CD4-positive, alpha-beta T cell treated with Interleukin-10 for 1 hour (primary cell): ENCODE results near the gene AVL9.
"Not testable (repeated sequence)": the region's sequence is repeated elsewhere in the genome, so short reads cannot be mapped to it uniquely, and the experiment has no call there.

Experiments
- DNase-seq: peaks from one replicate; pipeline ENCODE4 v3.0.0-alpha.2; 2020

Gene AVL9

DNA sequence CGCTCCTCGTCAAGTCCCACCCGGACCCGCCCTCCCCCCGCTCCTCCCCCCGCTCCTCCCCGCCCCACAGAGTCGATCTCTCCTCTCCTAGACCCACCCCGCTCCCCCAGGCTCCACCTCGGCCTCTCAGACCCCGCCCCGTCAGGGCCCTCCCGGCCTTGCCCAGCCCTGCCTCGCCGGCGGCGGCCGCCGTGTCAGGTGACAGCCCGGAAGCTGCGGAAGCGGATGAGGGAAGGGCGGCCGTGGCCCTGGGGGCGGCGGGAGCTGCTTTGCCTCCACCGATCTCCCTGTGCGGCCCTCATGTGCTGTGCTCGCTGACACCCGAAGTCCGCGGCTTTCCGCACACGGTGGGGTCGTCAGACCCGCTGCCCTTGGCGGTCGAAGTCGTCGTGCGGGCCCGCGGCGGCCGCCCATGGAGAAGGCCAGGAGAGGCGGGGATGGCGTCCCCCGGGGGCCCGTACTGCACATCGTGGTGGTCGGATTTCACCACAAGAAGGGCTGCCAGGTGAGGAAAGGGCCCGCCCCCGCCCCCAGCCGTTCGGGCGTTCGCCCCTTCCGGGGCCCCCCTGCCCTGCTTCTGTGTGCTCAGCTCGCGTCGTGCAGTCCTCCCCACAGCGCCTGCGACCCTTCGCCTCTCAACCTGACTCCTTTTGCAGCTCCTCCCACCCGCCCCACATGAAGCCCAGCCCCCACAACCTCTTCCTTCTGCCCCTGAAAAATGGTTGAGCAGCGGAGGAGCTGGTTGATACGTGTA lies at the start of gene AVL9:
Gene AVL9, plus strand, starts transcription at position 192 of the 754 bp plus-strand sequence. Its CDS starts 221 bp downstream, at position 413.
- DNase-seq, result peak; percentile 99

- DNase-seq, result no peak
Measured at GRCh38 chr7:32447218-32447617, 48.1 kb upstream of the AVL9 start.

DNA sequence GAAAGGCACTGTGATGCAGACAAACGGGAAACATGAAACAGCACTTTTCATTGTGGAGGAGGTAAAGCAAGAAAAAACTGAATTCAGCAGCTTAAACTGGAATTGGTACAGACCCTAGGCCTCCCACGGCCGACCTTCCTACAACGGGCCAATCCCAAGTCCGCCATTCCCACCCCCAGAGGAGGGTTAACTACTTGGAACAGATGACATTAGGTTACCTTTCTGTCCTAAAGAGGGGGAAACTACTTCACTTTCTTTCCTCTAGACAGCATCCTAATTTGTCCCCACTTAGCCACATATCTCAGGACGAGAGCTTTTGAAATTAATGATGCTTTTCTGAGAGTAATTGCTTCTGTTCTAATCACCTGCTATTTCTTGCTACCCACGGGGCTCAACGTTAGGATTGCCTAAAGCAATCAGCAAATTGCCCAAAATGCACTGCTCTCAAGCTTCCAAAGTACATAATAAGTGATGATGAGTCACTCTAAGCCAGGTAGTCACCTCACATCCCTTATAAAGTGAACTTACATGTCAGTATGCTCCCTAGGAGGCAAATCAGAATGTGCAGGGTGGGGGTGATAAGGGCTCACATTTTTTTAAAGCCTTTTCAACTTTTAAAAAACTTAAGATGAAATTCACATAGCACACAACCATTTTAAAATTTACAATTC lies 41.8 kb upstream of the AVL9 start:
- no peak for DNase-seq

- no peak for DNase-seq
Measured at GRCh38 chr7:32458025-32458424, 37.3 kb upstream of the AVL9 start.

GRCh38 chr7:32459788-32460187 lies 35.5 kb upstream of the AVL9 start:
- no peak for DNase-seq

GRCh38 chr7:32461484-32461883 lies 33.8 kb upstream of the AVL9 start:
- no peak for DNase-seq

GRCh38 chr7:32462451-32462850 lies 32.8 kb upstream of the AVL9 start:
- no peak for DNase-seq

DNA sequence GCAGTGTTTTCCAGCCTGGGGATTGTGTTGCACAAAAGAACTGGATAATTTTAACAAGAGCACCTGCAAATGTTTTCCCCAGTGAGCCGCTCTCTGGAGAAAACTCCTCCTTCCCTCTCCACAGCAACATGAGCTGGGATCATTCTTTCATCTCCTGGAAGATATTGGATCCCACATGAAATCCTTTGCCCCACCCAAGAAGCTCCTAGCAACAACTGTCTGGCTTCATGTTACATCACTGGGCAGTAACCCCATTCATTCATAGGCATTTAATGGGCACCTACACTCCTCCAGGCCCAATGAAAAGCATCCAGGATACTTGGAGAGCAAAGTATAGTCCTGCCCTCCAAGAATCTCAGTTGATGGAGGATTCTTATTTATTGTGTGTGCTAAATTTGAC lies 32.3 kb upstream of the AVL9 start:
- DNase-seq, result no peak

- DNase-seq, result not testable (repeated sequence)
Measured at GRCh38 chr7:32464641-32465416, 30.5 kb upstream of the AVL9 start.

DNA sequence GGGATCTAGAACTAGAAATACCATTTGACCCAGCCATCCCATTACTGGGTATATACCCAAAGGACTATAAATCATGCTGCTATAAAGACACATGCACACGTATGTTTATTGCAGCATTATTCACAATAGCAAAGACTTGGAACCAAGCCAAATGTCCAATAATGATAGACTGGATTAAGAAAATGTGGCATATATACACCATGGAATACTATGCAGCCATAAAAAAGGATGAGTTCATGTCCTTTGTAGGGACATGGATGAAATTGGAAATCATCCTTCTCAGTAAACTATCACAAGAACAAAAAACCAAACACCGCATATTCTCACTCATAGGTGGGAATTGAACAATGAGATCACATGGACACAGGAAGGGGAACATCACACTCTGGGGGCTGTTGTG lies 25.3 kb upstream of the AVL9 start:
- DNase-seq, result not testable (repeated sequence)

GRCh38 chr7:32470871-32471270 lies 24.4 kb upstream of the AVL9 start:
- DNase-seq, result no peak

DNA sequence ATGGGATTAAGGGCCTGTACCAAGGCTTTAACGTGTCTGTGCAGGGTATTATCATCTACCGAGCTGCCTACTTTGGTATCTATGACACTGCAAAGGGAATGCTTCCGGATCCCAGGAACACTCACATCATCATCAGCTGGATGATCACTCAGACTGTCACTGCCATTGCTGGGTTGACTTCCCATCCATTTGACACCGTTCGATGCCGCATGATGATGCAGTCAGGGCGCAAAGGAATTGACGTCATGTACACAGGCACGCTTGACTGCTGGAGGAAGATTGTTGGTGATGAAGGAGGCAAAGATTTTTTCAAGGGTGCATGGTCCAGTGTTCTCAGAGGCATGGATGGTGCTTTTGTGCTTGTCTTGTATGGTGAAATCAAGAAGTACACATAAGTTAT lies 23.3 kb upstream of the AVL9 start:
- no peak for DNase-seq

GRCh38 chr7:32474008-32474407 lies 21.3 kb upstream of the AVL9 start:
- DNase-seq, result no peak

- DNase-seq, result no peak
Measured at GRCh38 chr7:32476816-32477648, 18.3 kb upstream of the AVL9 start.

- DNase-seq, result no peak
Measured at GRCh38 chr7:32477649-32477980, 17.7 kb upstream of the AVL9 start.

GRCh38 chr7:32479574-32480200 lies 15.6 kb upstream of the AVL9 start:
- peak; percentile 23 for DNase-seq

- no peak for DNase-seq
Measured at GRCh38 chr7:32481176-32481575, 14.1 kb upstream of the AVL9 start.

GRCh38 chr7:32481921-32482320 lies 13.4 kb upstream of the AVL9 start:
- no peak for DNase-seq

DNA sequence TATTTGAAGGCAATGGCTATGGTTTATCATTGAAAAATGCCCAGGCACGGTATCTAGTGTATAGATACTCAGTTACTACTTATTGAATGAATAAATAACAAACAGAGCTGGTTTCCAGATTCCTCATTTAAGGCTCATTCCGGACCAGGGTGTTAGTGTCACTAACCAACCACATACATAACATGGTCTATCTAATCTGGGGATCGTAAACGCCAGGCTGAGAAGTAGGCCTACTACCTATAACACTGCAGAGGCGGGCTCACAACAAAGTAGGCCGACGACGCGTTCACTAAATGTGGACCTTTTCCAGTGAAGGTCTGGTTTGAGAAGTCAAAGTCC lies 5.5 kb upstream of the AVL9 start:
- no peak for DNase-seq

GRCh38 chr7:32490127-32490796 lies 5.0 kb upstream of the AVL9 start, which contains the start of gene LSM5:
Gene LSM5 (minus strand): TSS chr7:32490380. CDS start chr7:32490365, 15 bp downstream.
- peak; percentile 92 for DNase-seq

- DNase-seq, result no peak
Measured at GRCh38 chr7:32494946-32495297, 367 bp upstream of the AVL9 start.
